GM23248 (cell line): Measurements from ENCODE around the gene RFX8.

Experiments
- EZH2 ChIP-seq: fragments of 200-600 bp; sonication (generic); IDR thresholded peaks from 2 replicates; pipeline ENCODE4 v1.6.1; 2018; ENCODE audit warnings: antibody characterized with exemption, mild to moderate bottlenecking; ENCODE audit not compliant: insufficient read depth, poor library complexity, severe bottlenecking
- EZH2phosphoT487 ChIP-seq: fragments of 200-600 bp; sonication (generic); IDR thresholded peaks from 2 replicates; pipeline ENCODE4 v1.6.1; 2018; ENCODE audit warnings: antibody characterized with exemption, moderate library complexity, mild to moderate bottlenecking, low read depth; ENCODE audit not compliant: insufficient read depth

DNA sequence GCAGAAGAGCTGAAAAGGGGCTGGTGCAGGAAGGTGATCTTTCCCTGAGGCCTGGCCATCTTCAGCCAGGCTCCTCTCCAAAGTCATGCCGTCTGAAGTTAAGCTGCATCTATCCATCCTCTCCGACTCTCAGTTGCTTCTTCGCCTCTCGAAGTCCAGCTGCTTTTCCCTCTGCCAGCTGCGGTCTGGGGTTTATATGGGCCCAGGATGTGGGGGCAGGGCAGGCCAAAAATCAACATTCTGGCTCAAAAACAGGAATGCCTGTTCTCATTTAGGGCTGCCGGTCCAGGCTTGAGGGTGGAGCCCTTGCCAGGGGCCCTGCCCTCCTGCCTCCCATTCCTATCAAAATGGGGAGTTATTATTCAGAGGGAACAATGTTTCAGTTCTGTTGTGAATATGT, 118.9 kb downstream of the RFX8 start:
- no peak for TF ChIP-seq EZH2
- TF ChIP-seq EZH2phosphoT487 = no peak
